GM13976 (cell line): ENCODE measurements around the gene RABGAP1.

Experiments
- DNase-seq: peaks from one replicate; pipeline ENCODE4 v3.0.0; 2012; ENCODE audit warnings: low spot score
- CTCF ChIP-seq: IDR thresholded peaks from 2 replicates; pipeline ENCODE4 v1.5.1; 2012; ENCODE audit warnings: borderline replicate concordance, mild to moderate bottlenecking; ENCODE audit not compliant: insufficient read depth; ENCODE audit errors: extremely low read depth, missing control alignments, control extremely low read depth
- in situ Hi-C: fragments of 300-500 bp; cut with MboI; formaldehyde crosslinking; loops from one replicate; pipeline ENCODE4 v1.12.0; 2022; ENCODE audit warnings: low sequenced_read_pairs, mixed read lengths, inconsistent platforms; ENCODE audit not compliant: unreplicated experiment

Gene RABGAP1

DNA sequence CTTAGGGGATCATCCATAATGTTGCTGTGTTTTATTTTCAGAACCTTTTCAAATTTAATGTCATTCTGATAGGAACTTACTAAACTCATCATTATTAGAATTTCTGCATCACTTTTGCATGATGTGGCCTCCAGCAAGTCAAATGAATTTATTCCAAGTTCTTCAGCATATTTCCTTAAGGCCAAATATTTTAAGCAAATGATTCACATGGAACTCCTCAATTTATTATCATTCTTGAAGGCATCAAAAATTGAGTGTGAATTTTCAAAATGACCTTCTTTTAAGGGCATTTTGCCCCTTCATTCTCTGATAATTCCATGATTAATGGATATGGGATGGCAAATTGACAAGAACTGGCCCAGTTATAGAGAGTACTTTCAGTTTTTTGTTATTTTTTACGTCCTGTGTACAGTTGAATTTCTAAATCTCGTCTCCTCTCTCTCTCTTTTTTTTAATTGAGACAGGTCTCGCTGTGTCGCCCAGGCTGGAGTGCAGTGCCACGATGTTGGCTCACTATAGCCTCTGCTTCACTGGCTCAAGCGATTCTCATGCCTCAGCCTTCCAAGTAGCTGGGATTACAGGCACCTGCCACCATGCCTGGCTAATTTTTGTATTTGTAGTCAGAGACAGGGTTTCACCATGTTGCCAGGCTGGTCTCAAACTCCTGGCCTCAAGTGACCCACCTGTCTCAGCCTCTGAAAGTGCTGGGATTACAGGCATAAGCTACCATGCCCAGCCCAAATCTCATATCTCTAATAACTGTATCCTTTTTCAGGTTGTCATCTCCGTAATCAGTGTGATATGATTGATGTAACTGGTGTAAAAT is 121.7 kb downstream of the RABGAP1 start:
- in situ Hi-C loops, result no loop called here
- TF ChIP-seq CTCF, result no peak
- no peak for DNase-seq

- DNase-seq, result no peak
- in situ Hi-C loops, result no loop called here
- TF ChIP-seq CTCF, result no peak
These were observed 122.4 kb downstream of the RABGAP1 start for GRCh38 chr9:123063177-123063598.

GRCh38 chr9:123063896-123064295 is 123.1 kb downstream of the RABGAP1 start:
- no peak for DNase-seq
- in situ Hi-C loops, result no loop called here
- TF ChIP-seq CTCF, result no peak

GRCh38 chr9:123064716-123065115 is 123.9 kb downstream of the RABGAP1 start:
- TF ChIP-seq CTCF, result no peak
- DNase-seq, result no peak
- in situ Hi-C loops, result no loop called here

GRCh38 chr9:123065196-123065595 is 124.4 kb downstream of the RABGAP1 start:
- TF ChIP-seq CTCF, result no peak
- DNase-seq, result no peak
- in situ Hi-C loops, result no loop called here

GRCh38 chr9:123067136-123067535 is 126.3 kb downstream of the RABGAP1 start:
- TF ChIP-seq CTCF, result no peak
- no peak for DNase-seq
- in situ Hi-C loops, result no loop called here
